ENCODE measurements around the gene OMA1.
"Not testable (repeated sequence)": the region's sequence is repeated elsewhere in the genome, so short reads cannot be mapped to it uniquely, and the experiment has no call there.

The OMA1 gene

DNA sequence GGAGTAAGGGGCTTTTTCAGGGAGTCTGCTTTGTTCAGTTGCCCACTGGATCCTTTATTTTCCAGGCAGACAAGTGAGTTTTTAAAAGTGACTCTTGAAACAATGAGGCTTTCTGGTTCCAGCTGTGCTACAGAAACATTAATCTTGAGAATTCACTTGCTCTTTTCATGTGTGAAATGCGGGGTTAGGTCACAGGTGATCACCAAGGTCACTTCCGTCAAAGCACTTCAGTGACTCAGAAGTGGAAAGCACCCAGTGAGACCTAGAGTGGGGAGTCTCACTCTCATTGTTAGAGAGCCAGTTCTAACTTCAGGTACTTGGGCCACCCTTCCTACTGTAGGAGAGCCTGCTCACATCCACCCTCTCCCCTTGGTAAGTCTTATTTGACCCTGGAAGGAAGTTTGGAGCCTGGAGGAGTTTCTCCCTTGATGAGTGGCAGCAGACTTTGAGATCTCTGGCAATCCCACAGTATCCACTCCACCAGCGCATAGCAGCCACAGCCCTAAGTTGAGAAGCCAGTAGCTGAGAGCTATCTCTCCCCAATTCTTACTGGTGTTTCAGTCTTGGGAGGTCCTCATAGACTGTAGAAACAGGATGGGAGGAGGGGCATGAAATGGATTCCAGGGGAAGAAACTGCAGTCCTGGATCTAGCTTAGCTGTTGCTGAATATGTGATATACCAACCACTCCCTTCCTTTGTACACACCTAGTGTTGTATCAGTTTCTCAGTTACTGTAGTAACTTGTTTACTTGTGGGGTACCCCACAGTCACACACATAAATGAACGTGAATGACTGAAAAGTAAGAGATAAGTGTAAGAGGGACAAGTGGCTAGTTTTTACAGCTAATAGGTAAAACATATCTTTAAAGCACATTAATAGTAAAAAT is 27.4 kb upstream of the OMA1 start:
- no peak for DNase-seq

- DNase-seq = no peak
Observed at GRCh38 chr1:58573138-58573537, 26.6 kb upstream of the OMA1 start.

GRCh38 chr1:58572690-58573089 is 26.2 kb upstream of the OMA1 start:
- peak; percentile 47 for DNase-seq

GRCh38 chr1:58571616-58572015 is 25.1 kb upstream of the OMA1 start:
- DNase-seq = no peak

- DNase-seq = no peak
Observed at GRCh38 chr1:58570817-58571216, 24.3 kb upstream of the OMA1 start.

DNA sequence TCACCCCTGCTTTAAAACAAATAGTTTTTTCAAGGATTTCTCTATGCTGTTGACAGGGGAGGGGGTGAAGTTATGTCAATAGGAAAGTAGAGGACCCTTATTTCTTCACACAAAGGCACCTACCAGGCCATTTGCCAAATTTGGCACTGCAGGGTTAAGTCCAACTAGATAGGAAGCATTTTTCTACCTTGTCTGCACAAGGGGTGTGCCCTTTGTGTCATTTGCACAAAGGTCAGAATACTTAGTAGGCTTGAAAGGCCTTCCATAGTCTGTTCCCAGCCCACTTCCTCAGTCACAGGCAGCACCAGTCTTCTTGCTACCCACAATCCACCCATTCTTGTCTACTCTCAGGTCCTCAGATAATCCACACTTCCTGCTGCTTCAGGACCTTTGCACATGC is 23.6 kb upstream of the OMA1 start:
- DNase-seq = no peak

DNA sequence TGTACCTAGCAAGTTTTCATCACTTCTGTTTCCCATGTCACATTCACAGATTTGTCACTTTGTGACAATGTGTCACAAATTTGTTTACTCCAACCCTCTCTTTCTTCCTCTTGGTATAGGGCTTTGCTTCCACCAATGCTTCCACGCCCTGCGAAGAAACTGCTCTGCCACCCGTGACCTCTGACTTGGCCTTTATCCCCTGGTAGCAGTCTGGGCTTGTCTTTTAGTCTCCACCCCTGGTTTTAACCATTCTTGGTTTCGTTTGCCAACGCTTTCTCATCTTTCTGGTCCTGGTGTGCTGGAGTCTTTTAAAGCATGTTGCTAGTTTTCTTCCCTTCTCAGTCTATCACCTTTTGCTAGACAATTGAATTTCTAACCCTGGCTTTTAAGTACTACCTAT is 22.4 kb upstream of the OMA1 start:
- DNase-seq = no peak

- no peak for DNase-seq
Observed at GRCh38 chr1:58568271-58568860, 21.8 kb upstream of the OMA1 start.

DNA sequence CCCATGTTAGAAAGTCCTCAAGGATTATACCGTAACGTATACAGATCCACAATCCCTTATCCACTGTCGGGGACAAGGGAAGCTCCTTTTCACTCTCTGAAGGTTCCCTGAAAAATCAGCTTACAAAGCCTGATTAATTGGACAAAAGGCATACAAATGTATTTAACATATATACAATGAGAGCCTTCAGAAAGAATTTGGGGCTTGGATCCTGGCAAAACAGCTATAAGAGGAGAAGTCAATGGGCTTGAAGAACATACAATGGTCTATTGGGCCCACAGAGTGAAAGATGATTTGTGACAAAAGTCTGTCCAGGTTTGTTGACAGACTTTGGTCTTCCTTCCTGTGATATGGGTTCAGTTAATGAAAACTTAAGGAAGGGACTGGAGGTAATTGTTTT is 19.8 kb upstream of the OMA1 start:
- no peak for DNase-seq

- DNase-seq = not testable (repeated sequence)
Observed at GRCh38 chr1:58563715-58564114, 17.2 kb upstream of the OMA1 start.

DNA sequence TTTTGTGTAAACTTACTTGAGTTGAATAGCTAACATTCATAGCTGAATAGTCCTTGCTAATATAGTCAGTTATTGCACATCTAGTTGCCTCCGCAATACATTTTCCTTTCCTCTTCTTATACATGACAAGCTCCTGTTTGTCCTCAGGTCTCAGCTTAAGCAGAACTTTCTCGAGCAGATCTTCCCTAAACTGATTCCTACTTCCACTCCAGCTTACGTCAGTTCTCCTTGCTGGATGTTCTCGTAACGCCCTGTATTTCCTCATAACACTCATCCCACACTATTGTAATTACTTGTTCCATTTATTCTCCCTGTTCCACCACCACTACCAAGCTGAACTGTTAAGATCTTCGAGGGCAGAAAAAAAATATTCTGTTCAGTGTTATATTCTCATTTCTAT is 15.1 kb upstream of the OMA1 start:
- no peak for DNase-seq

GRCh38 chr1:58555393-58555792 is 8.9 kb upstream of the OMA1 start:
- DNase-seq = no peak

DNA sequence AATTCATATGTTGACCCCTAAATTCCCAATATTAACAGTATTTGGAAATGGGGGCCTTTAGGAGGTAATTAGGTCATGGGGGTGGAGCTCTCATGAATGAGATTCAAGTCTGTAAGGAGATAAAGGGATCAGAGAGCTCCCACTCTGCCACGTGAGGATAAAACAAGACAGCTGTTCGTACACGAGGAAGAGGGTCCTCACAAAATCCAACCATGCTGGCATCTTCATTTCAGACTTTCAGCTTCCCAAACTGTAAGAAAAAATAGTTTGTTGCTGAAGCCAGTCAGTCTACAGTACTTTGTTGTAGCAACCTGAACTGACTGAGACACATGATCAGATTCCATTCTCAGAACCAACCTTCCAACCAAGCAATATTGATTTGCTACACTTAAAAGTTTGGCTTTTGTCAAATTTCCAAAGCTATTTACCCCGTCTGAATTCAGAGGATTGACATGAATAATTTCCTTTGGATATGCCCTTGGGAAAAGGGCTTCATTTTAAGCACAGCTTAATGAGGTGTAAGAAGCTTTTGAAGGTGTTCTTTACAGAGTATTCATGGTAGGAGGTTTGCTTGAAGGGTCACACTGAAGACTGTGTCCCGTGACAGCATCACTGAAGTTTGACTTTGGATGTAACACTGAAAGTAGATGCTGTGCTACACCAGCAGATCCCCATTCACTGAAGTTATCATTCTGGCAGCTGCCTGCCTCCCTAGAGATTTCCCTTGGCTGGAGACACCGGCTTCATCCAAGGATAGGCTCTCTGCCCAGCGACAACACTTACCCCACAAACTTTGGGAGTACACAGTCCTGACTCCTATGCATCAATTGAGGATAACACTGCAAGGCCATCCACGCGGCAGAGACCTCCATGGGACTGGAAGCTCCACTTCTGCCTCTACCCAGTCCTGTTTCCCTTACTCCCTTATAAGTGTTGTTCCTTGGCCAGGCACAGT is 4.9 kb upstream of the OMA1 start:
- DNase-seq = no peak

DNA sequence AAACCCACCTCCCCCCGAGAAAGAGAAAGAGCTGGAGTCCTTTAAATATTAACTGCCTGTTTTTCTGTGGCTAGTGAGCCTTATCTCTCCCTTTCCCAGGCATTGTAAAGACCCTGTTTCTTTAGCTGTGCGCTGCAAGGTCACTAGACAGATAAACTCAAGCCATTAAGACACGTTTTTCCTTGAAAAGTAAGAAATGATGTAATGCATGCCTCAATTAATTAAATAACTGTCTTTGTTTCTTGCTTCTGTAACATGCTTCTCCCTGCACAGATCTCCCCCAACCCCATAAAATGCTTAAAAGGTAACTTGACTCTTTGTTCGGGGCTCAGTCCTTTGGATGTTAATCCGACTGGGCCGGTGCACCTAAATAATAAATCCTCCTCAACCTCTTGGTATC is 2.8 kb upstream of the OMA1 start:
- DNase-seq = not testable (repeated sequence)

DNA sequence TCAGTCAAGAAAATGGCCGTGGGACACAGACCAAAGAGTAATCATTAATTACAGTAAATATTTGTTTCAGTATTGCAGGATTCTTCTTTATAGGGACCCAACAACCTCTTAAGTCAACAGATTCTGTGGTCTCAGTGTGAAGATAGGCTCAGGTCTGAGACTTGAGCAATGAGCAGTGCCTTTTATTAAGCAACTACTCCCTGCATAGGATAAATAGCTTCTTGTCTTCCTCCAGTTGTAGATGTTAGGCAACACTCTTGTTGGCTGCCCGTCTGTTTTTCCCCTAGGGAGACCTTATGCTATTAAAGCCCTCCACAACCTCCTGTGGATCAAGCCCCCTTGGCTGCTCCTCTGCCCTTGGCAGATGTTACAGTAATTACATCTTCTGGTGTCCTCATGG is 1.8 kb upstream of the OMA1 start:
- no peak for DNase-seq

DNA sequence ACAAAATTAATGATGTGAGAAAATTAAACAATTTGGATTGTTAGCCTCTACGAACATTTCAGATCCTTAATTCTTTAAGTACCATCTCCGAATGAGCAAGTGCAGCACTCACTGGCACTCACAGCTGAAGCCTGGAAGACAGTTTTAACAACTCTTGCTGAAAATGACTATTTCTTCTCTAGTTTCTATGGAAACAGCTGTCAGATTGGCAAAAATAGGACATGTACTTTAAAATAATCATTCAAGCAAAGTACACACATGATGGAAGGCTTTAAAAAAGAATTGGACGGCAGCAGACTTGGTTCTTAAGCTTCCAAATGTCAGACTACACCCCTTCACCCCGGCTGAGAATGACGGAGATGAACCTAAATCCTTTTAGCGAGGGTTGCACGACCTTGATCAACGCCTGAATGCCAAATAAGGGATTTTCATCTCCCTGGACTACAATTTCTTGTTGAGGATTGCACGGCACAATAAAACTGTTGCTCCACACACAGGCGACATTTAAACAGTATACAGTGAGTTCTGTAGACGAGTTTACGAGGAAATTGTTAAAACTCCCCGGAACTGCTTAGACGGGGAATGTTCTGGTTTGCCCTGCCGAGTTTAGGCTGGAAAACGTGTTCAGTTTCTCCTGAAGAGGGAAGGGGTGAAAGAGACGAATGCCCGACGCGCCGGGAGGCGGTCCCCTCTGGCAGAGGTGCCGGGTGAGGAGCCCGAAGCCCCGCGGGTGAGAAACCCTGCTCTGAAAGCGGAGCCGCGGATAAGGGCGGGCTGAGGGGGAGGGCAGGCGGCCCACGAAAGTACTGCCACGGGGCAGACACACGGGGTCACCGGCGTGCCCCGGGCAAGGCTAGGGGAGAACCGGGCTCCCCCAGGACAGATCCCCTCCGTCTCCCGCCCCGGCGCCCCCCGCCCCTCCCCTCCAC is 671 bp downstream of the OMA1 start:
- peak; percentile 59 for DNase-seq

- no peak for DNase-seq
Observed at GRCh38 chr1:58543260-58543659, 3.3 kb downstream of the OMA1 start.

DNA sequence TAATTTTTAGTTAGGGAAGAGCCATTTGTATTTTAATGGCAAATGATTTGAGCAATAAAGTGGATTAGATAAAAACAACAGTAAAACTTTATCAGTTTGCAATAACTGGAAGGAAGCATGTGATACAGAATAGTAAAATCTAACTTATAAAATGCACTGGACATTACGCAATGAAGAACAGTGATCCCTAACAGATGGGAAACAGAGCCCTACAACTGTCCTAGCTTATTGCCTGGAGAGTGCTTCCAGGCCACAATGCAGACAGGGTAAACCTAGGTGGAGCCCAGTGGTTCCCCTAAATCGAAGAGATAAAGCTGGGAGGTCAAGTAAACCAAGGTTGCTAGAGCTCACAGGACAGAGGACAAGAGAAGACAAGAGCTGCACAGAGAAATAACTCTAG is 7.0 kb downstream of the OMA1 start:
- DNase-seq = no peak

DNA sequence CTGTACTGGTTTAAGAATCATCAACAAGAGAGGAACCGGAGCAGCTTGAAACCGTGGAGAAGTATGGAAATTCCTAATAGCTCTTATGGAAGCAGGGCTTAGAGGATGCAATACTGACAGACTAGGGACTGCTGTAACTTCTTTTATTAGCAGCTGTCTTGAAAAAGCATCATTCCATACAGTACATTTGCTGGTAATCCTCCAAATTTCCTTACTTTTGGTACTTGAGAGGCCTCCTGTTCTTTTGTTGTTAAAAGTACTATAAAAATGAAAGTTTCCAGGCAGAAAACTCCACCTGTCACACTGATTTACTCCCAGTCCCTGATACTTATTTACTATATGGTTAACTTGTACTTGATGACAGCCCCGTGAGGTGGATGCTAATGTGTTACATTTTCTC is 7.7 kb downstream of the OMA1 start:
- no peak for DNase-seq

DNA sequence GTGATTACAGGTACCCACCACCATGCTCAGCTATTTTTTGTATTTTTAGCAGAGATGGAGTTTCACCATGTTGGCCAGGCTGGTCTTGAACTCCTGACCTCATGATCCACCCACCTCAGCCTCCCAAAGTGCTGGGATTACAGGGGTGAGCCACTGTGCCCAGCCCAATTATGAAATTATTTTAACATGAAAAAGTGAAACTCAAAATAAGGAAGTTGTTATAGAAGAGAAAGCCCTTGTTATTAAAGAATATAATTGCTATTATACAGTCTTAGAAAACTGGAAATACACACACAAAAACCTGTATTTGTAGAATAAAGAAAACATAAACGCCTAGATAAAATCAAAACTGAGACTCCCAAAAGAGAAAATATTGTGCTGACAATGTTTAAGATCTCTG is 14.7 kb downstream of the OMA1 start:
- not testable (repeated sequence) for DNase-seq

GRCh38 chr1:58529284-58529683 is 17.2 kb downstream of the OMA1 start:
- DNase-seq = no peak

DNA sequence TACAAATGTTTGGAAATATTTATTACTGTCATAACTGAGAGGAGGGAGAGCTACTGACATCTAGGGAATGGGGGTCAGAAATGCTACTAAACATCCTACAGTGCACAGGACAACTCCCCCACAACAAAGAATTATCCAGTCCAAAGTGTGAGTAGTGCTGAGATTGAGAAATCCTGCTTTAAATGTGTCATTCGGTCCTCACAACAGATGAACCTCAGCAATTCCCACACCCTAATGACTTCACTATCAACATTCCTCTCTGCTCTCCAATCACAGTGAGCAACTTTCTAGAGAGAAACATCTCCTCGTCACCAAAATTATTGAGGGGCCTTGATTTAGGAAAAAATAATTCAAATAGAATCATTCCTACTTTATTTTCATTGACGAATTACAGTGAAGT is 18.0 kb downstream of the OMA1 start:
- DNase-seq = no peak

All from NCI-H1105 treated with DMSO at 0.1 percent for 48 hours (cell line).